ENCODE measurements around the gene INO80B.

Gene INO80B

GRCh38 chr2:74481961-74482800, 27.3 kb downstream of the INO80B start:
- no peak for TF ChIP-seq EP300 (IDR thresholded peaks at IDR 0.05; ENCODE audit: borderline replicate concordance)
- TF ChIP-seq, protein P1, sequence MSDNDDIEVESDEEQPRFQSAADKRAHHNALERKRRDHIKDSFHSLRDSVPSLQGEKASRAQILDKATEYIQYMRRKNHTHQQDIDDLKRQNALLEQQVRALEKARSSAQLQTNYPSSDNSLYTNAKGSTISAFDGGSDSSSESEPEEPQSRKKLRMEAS (IDR thresholded peaks at IDR 0.05) = 0 out of 2 replicates have a peak, but pooled peaks have one; percentile 19

DNA sequence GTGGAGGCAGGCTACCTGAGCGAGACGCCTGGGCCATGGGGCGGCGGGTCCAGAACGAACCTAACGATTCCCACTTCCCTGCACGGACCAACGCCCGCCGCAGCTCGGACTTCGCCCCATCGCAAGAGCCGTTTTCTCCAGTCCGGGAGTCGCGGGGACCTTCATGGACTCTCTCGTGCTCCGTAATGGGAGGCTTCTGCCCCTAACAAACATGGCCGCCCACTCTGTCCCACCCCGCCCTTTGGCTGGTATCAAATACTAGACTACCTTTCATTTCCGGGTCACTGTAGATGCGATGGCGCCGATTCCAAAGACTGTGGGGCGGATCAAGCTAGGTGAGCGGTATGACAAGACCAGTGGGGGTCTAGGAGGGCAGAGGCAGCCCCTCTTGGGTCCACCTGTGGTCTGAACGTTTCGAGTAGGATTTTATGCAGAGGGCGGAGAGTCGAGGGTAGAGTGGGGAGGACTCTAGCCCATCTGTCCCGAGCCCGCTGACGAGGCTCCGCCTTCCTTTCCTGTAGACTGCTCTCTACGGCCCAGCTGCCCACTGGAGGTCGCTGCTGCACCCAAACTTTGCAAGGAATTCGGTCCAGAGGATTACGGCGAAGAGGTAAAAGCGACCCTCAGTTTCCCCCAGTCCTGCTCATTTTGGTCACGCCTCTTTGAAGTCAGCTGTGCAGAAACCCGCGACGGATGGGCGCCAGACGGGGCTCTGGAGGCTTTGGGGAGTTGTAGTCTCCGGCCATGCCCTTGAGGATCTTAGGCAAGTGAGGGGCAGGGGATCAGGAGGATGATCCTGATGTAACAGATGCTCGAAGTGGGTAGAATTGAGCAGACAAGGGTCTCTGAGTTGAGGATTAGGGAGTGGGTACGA, 28.2 kb downstream of the INO80B start, which contains the start of the genes CCDC142 and TTC31:
CCDC142 (minus strand) TSS at position 198 of the 874 bp plus-strand sequence; CDS start at position 37, 161 bp downstream.
TTC31 (plus strand) TSS at position 281 of the 874 bp plus-strand sequence; CDS start at position 296, 15 bp downstream.
- TF ChIP-seq EP300 (IDR thresholded peaks at IDR 0.05; ENCODE audit: borderline replicate concordance) (no peak), ZBTB7A (IDR thresholded peaks at IDR 0.05; ENCODE audit: low read depth) (no peak), NFIC (IDR thresholded peaks at IDR 0.05) (0 out of 2 replicates have a peak, but pooled peaks have one; percentile 23), RAD21 (IDR thresholded peaks at IDR 0.05; ENCODE audit: low read depth) (peak; percentile 71), FOXM1 (IDR thresholded peaks at IDR 0.05; ENCODE audit: borderline replicate concordance, low read depth) (no peak), CEBPB (IDR thresholded peaks at IDR 0.05) (no peak), YY1 (IDR thresholded peaks at IDR 0.05; ENCODE audit: low read depth) (peak; percentile 100), CREB1 (IDR thresholded peaks at IDR 0.05; ENCODE audit: low read depth) (no peak), TAF1 (IDR thresholded peaks at IDR 0.05; ENCODE audit: low read depth) (peak; percentile 78), EGR1 (IDR thresholded peaks at IDR 0.05) (peak; percentile 81), TEAD4 (IDR thresholded peaks at IDR 0.05) (no peak; the same call in 1 of the 2 replicates), USF1 (IDR thresholded peaks at IDR 0.05) (0 out of 2 replicates have a peak, but pooled peaks have one; percentile 29), TCF12 (IDR thresholded peaks at IDR 0.05; ENCODE audit: low read depth) (no peak; the same call in 1 of the 2 replicates)
- TF ChIP-seq, protein P1 (IDR thresholded peaks at IDR 0.05) = peak; percentile 56; the same call in 1 of the 2 replicates
- TF ChIP-seq, protein P2, sequence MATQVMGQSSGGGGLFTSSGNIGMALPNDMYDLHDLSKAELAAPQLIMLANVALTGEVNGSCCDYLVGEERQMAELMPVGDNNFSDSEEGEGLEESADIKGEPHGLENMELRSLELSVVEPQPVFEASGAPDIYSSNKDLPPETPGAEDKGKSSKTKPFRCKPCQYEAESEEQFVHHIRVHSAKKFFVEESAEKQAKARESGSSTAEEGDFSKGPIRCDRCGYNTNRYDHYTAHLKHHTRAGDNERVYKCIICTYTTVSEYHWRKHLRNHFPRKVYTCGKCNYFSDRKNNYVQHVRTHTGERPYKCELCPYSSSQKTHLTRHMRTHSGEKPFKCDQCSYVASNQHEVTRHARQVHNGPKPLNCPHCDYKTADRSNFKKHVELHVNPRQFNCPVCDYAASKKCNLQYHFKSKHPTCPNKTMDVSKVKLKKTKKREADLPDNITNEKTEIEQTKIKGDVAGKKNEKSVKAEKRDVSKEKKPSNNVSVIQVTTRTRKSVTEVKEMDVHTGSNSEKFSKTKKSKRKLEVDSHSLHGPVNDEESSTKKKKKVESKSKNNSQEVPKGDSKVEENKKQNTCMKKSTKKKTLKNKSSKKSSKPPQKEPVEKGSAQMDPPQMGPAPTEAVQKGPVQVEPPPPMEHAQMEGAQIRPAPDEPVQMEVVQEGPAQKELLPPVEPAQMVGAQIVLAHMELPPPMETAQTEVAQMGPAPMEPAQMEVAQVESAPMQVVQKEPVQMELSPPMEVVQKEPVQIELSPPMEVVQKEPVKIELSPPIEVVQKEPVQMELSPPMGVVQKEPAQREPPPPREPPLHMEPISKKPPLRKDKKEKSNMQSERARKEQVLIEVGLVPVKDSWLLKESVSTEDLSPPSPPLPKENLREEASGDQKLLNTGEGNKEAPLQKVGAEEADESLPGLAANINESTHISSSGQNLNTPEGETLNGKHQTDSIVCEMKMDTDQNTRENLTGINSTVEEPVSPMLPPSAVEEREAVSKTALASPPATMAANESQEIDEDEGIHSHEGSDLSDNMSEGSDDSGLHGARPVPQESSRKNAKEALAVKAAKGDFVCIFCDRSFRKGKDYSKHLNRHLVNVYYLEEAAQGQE (IDR thresholded peaks at IDR 0.05; ENCODE audit: low read depth) = no peak

- TF ChIP-seq, protein P1 (IDR thresholded peaks at IDR 0.05) = no peak
- no peak for TF ChIP-seq ZBTB7A (IDR thresholded peaks at IDR 0.05; ENCODE audit: low read depth)
- TF ChIP-seq TAF1 (IDR thresholded peaks at IDR 0.05; ENCODE audit: low read depth) = no peak
- TF ChIP-seq, protein P2 (IDR thresholded peaks at IDR 0.05; ENCODE audit: low read depth) = no peak
- TF ChIP-seq CREB1 (IDR thresholded peaks at IDR 0.05; ENCODE audit: low read depth) = no peak
- no peak for TF ChIP-seq TEAD4 (IDR thresholded peaks at IDR 0.05)
- TF ChIP-seq NFIC (IDR thresholded peaks at IDR 0.05) = no peak
- TF ChIP-seq RAD21 (IDR thresholded peaks at IDR 0.05; ENCODE audit: low read depth) = no peak
- no peak for TF ChIP-seq YY1 (IDR thresholded peaks at IDR 0.05; ENCODE audit: low read depth)
- TF ChIP-seq EP300 (IDR thresholded peaks at IDR 0.05; ENCODE audit: borderline replicate concordance) = no peak
- no peak for TF ChIP-seq FOXM1 (IDR thresholded peaks at IDR 0.05; ENCODE audit: borderline replicate concordance, low read depth)
- TF ChIP-seq CEBPB (IDR thresholded peaks at IDR 0.05) = no peak
- no peak for TF ChIP-seq EGR1 (IDR thresholded peaks at IDR 0.05)
These were observed 31.3 kb downstream of the INO80B start for GRCh38 chr2:74486141-74486540.

- TF ChIP-seq YY1 (IDR thresholded peaks at IDR 0.05; ENCODE audit: low read depth) (no peak), EP300 (IDR thresholded peaks at IDR 0.05; ENCODE audit: borderline replicate concordance) (no peak), EGR1 (IDR thresholded peaks at IDR 0.05) (no peak), CEBPB (IDR thresholded peaks at IDR 0.05) (no peak)
- TF ChIP-seq, protein P2 (IDR thresholded peaks at IDR 0.05; ENCODE audit: low read depth) = no peak
- TF ChIP-seq, protein P1 (IDR thresholded peaks at IDR 0.05) = no peak
These were observed 34.0 kb downstream of the INO80B start for GRCh38 chr2:74488643-74489481.

All from Ishikawa (cell line).